ENCODE measurements around the gene MLC1.

The MLC1 gene

GRCh38 chr22:50035976-50036724 is 49.1 kb downstream of the MLC1 start:
- Histone ChIP-seq H3K4me3 (ENCODE audit: low read depth, low read length) (no peak overlapping the region), H3K27me3 (ENCODE audit: control insufficient read depth, insufficient read depth, low read length) (no peaks in the 10 kb centered on the region)

GRCh38 chr22:50035131-50035881 is 49.9 kb downstream of the MLC1 start:
- Histone ChIP-seq H3K27ac (no peak overlapping the region), H3K79me2 (no peaks in the 10 kb centered on the region), H3K4me2 (ENCODE audit: low read length) (no peak overlapping the region), H3K4me1 (no peaks in the 10 kb centered on the region), H3K27me3 (ENCODE audit: control insufficient read depth, insufficient read depth, low read length) (no peaks in the 10 kb centered on the region), H3K4me3 (ENCODE audit: low read depth, low read length) (no peak overlapping the region), H3K9me3 (ENCODE audit: control insufficient read depth, low read length) (no peaks in the 10 kb centered on the region), H3K36me3 (ENCODE audit: control insufficient read depth, insufficient read depth, low read length) (no peaks in the 10 kb centered on the region), H3K9ac (no peak overlapping the region), H2AFZ (no peak overlapping the region)
- TF ChIP-seq CTCF (IDR thresholded peaks at IDR 0.05): no peak

More at GRCh38 chr22:50035976-50036724, 49.1 kb downstream of the MLC1 start:
- H3K36me3 ChIP-seq (ENCODE audit: control insufficient read depth, insufficient read depth, low read length): no peaks in the 10 kb centered on the region
- no peaks in the 10 kb centered on the region for H3K9me3 ChIP-seq (ENCODE audit: control insufficient read depth, low read length)
- no peaks in the 10 kb centered on the region for H3K4me1 ChIP-seq
- H3K27ac ChIP-seq: no peak overlapping the region
- no peaks in the 10 kb centered on the region for H3K79me2 ChIP-seq
- H2AFZ ChIP-seq: no peak overlapping the region
- H3K9ac ChIP-seq: no peak overlapping the region
- H3K4me2 ChIP-seq (ENCODE audit: low read length): no peak overlapping the region
- TF ChIP-seq CTCF (IDR thresholded peaks at IDR 0.05): no peak

DNA sequence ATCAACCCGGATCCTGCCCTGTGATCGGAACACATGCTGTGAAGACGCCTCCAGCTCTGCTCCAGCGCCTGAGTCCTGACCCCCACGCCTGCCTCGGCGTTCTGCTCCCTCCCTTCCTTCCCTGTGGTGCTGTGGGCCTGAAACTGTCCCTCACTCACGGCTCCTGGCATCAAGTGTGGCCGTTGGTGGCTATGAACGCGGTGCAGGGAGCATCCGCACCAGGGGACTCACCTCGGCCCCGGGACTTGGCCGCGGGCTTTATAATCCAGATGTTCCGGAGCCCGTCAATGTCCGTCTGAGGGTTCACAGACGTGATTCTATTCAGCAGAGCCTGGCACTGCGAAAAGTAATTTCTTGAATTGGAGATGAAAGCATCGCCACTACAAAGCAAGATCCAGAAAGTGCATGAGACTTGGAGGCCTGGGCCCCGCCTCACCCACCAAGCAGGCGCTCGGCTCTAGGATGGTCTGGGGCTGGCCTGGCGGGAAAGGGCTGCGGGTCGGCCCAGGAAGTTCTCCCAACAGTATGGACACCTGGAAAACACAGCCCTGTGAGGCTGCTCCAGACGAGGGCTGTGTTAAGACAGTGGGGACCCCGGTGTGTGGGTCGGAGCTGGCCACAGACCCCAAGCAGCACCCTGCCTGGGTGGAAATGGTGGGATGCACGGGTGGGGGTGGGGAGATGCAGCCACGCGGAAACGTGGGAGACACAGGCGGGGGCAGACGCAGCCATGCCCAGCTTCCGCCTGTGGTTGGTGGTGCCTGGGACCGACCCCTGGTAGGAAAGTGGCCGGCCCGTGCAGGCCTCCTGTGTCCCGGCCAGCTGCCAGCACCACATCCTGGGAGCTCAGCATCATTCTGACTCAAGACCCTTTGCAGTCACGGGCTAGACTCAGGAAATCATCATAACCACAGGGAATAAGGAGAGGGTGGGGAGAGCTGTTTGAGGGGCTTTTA is 50.8 kb downstream of the MLC1 start:
- Histone ChIP-seq H3K36me3 (ENCODE audit: control insufficient read depth, insufficient read depth, low read length) (no peaks in the 10 kb centered on the region), H3K79me2 (no peaks in the 10 kb centered on the region), H3K27me3 (ENCODE audit: control insufficient read depth, insufficient read depth, low read length) (no peaks in the 10 kb centered on the region), H2AFZ (no peak overlapping the region), H3K9ac (no peak overlapping the region), H3K4me2 (ENCODE audit: low read length) (no peak overlapping the region), H3K4me1 (no peaks in the 10 kb centered on the region), H3K27ac (no peak overlapping the region), H3K9me3 (ENCODE audit: control insufficient read depth, low read length) (no peaks in the 10 kb centered on the region), H3K4me3 (ENCODE audit: low read depth, low read length) (no peak overlapping the region)
- TF ChIP-seq CTCF (IDR thresholded peaks at IDR 0.05): no peak

DNA sequence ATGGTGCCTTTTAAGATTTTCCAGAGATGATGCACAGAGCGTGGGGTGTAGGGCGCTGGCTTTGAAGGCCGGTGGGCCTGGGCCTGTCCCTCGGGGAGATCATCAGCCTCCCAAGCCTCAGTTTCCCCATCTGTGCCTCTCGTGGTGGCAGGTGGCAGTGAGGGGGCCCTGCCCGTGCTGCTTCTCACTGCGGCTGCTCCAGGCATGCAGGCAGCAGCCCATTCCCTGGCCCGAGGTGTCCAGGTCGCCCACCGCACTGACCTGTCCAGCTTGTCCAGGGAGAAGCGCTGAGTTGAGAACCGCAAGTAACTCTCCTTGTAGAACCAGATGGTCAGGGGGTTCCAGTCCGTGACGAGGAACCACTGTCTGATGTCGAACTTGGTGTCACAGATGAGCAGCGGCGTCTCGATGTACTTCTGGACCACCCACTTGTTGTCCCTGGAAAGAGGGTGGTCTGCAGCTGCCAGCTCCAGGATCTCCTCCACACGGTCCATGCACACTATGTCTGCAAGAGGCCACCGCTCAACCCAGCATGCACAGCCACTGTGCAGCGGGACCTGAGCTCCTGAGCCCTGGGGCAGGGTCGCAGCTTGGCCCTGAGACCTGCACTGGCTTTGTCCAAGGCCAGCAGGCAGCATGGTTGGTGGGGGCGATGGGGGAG is 52.2 kb downstream of the MLC1 start:
- Histone ChIP-seq H3K9ac (no peak overlapping the region), H2AFZ (no peak overlapping the region), H3K27me3 (ENCODE audit: control insufficient read depth, insufficient read depth, low read length) (no peaks in the 10 kb centered on the region), H3K36me3 (ENCODE audit: control insufficient read depth, insufficient read depth, low read length) (no peaks in the 10 kb centered on the region), H3K27ac (no peak overlapping the region), H3K4me2 (ENCODE audit: low read length) (no peak overlapping the region), H3K79me2 (no peaks in the 10 kb centered on the region), H3K4me1 (no peaks in the 10 kb centered on the region), H3K9me3 (ENCODE audit: control insufficient read depth, low read length) (no peaks in the 10 kb centered on the region), H3K4me3 (ENCODE audit: low read depth, low read length) (no peak overlapping the region)
- TF ChIP-seq CTCF (IDR thresholded peaks at IDR 0.05): no peak
